Measurements from ENCODE around the gene ZNF408. TPM values are rescaled to one million over a fixed set of nuclear protein-coding genes. Genes with fewer than 3 reads are reported as not detected.

The ZNF408 gene
- total and polyA plus RNA-seq, 2 experiments from 2014 or later: 6.1 to 17.2 TPM

- TF ChIP-seq REST (IDR thresholded peaks at IDR 0.05; ENCODE audit: unreplicated experiment): no peak
Measured at GRCh38 chr11:46662366-46662765, 38.5 kb upstream of the ZNF408 start (continued).

- Histone ChIP-seq H2AFZ (no peak overlapping the region), H3K27me3 (ENCODE audit: insufficient read depth) (no peaks in the 10 kb centered on the region), H3K4me2 (no peak overlapping the region), H4K20me1 (replicated peaks; ENCODE audit: insufficient read depth) (peaks cover 4% of the 10 kb centered on the region), H3K79me2 (replicated peaks; ENCODE audit: insufficient read depth) (no peaks in the 10 kb centered on the region), H3K4me1 (ENCODE audit: insufficient read depth) (no peaks in the 10 kb centered on the region), H3K4me3 (no peak overlapping the region), H3K9me2 (ENCODE audit: insufficient read depth) (no peaks in the 10 kb centered on the region), H3F3A (replicated peaks; ENCODE audit: low read depth) (no peaks in the 10 kb centered on the region), H3K36me3 (ENCODE audit: insufficient read depth) (peaks cover 24% of the 10 kb centered on the region), H3K27ac (ENCODE audit: low read depth) (no peak overlapping the region)
- TF ChIP-seq REST (IDR thresholded peaks at IDR 0.05; ENCODE audit: unreplicated experiment) (no peak), CREB1 (CRISPR knock-in tag; IDR thresholded peaks at IDR 0.05; ENCODE audit: low read depth) (no peak), EZH2phosphoT487 (IDR thresholded peaks at IDR 0.05; ENCODE audit: unreplicated experiment) (no peak), NANOG (IDR thresholded peaks at IDR 0.05; ENCODE audit: borderline replicate concordance) (no peak)
- no peaks in the 10 kb centered on the region for H3K4me1 Mint-ChIP-seq
- H3K36me3 Mint-ChIP-seq (ENCODE audit: low read depth): peaks cover 47% of the 10 kb centered on the region
- ATAC-seq: no peak
- no peak overlapping the region for H3K4me3 Mint-ChIP-seq
- no peaks in the 10 kb centered on the region for H3K27me3 Mint-ChIP-seq (ENCODE audit: insufficient read depth, low read depth, poor library complexity)
- no peaks in the 10 kb centered on the region for H3K9me3 Mint-ChIP-seq
- H3K27ac Mint-ChIP-seq: peak overlapping the region; percentile 11; the same call in 1 of the 2 replicates
- DNase-seq (ENCODE audit: low spot score): no peak
Measured at GRCh38 chr11:46663277-46663940, 37.4 kb upstream of the ZNF408 start.

- peaks cover 31% of the 10 kb centered on the region for H3K36me3 ChIP-seq (ENCODE audit: insufficient read depth)
- H3K27me3 ChIP-seq (ENCODE audit: insufficient read depth): no peaks in the 10 kb centered on the region
- H4K20me1 ChIP-seq (replicated peaks; ENCODE audit: insufficient read depth): peaks cover 4% of the 10 kb centered on the region
- no peak overlapping the region for H3K27ac ChIP-seq (ENCODE audit: low read depth)
- H3K79me2 ChIP-seq (replicated peaks; ENCODE audit: insufficient read depth): no peaks in the 10 kb centered on the region
- Mint-ChIP-seq H3K4me3 (no peak overlapping the region), H3K27ac (no peak overlapping the region; the same call in 1 of the 2 replicates), H3K27me3 (ENCODE audit: insufficient read depth, low read depth, poor library complexity) (peaks cover under 1% of the 10 kb centered on the region), H3K9me3 (no peaks in the 10 kb centered on the region), H3K36me3 (ENCODE audit: low read depth) (peaks cover 47% of the 10 kb centered on the region), H3K4me1 (no peaks in the 10 kb centered on the region)
- no peaks in the 10 kb centered on the region for H3K9me2 ChIP-seq (ENCODE audit: insufficient read depth)
- DNase-seq (ENCODE audit: low spot score): no peak
- H2AFZ ChIP-seq: no peak overlapping the region
- H3K4me1 ChIP-seq (ENCODE audit: insufficient read depth): no peaks in the 10 kb centered on the region
- TF ChIP-seq REST (IDR thresholded peaks at IDR 0.05; ENCODE audit: unreplicated experiment): no peak
- no peak overlapping the region for H3K4me2 ChIP-seq
- H3K4me3 ChIP-seq: no peak overlapping the region
- H3F3A ChIP-seq (replicated peaks; ENCODE audit: low read depth): 0 out of 2 replicates have a peak, but pooled peaks cover 3% of the 10 kb centered on the region
- ATAC-seq: no peak
Measured at GRCh38 chr11:46664612-46665011, 36.2 kb upstream of the ZNF408 start.

All from GM23338 (cell line).